Thyroid gland (tissue), 4 donors: ENCODE data around the gene RASGRF2.

ENCODE experiments used
- POLR2A ChIP-seq, 2 donors: fragments of 450-650 bp; IDR thresholded peaks; one replicate each; pipeline ENCODE4 v1.6.1; 2017; ENCODE audit warnings: antibody characterized with exemption in 2 of 2, mild to moderate bottlenecking in 2 of 2, moderate library complexity in 1 of 2
- TF ChIP-seq, protein P1 (sequence below), 6 experiments: fragments of 200-600 bp in 3 of 6; fragments of 450-650 bp in 3 of 6; sonication (generic) in 3 of 6; IDR thresholded peaks; one replicate each; pipeline ENCODE4 v1.5.1; 2016 to 2019; ENCODE audit warnings: antibody characterized with exemption in 6 of 6, mild to moderate bottlenecking in 2 of 6, inconsistent platforms in 1 of 6, moderate library complexity in 1 of 6

GRCh38 chr5:81027481-81028058 is 67.4 kb downstream of the RASGRF2 start:
- TF ChIP-seq, protein P1, sequence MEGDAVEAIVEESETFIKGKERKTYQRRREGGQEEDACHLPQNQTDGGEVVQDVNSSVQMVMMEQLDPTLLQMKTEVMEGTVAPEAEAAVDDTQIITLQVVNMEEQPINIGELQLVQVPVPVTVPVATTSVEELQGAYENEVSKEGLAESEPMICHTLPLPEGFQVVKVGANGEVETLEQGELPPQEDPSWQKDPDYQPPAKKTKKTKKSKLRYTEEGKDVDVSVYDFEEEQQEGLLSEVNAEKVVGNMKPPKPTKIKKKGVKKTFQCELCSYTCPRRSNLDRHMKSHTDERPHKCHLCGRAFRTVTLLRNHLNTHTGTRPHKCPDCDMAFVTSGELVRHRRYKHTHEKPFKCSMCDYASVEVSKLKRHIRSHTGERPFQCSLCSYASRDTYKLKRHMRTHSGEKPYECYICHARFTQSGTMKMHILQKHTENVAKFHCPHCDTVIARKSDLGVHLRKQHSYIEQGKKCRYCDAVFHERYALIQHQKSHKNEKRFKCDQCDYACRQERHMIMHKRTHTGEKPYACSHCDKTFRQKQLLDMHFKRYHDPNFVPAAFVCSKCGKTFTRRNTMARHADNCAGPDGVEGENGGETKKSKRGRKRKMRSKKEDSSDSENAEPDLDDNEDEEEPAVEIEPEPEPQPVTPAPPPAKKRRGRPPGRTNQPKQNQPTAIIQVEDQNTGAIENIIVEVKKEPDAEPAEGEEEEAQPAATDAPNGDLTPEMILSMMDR (IDR thresholded peaks at IDR 0.05) = no peak
- no peak for TF ChIP-seq POLR2A (IDR thresholded peaks at IDR 0.05)
